SK-N-SH treated with all-trans-retinoic acid at 6 μM for 48 hours (cell line): ENCODE data around the gene RUSC1.

Experiments used
- ATAC-seq: fragments of 200-7000 bp; cut with Tn5 transposase; 3 replicates; pipeline ENCODE4 v1.9.1; 2020; ENCODE audit warnings: mild to moderate bottlenecking, moderate library complexity
- BACH2 ChIP-seq: fragments of 250-450 bp; sonication (Bioruptor Pico); IDR thresholded peaks from 2 replicates; pipeline ENCODE4 v1.9.0; 2021; ENCODE audit warnings: mild to moderate bottlenecking, borderline replicate concordance
- CSDC2 ChIP-seq: fragments of 250-450 bp; sonication (Bioruptor Pico); IDR thresholded peaks from 2 replicates; pipeline ENCODE4 v1.5.0; 2020; ENCODE audit warnings: mild to moderate bottlenecking, moderate library complexity
- GLIS3 ChIP-seq: fragments of 250-450 bp; sonication (Bioruptor Pico); IDR thresholded peaks from 2 replicates; pipeline ENCODE4 v1.5.0; 2020; ENCODE audit warnings: mild to moderate bottlenecking, moderate library complexity
- ISL1 ChIP-seq: fragments of 250-450 bp; sonication (Bioruptor Pico); IDR thresholded peaks from 2 replicates; pipeline ENCODE4 v2.1.2; 2022; ENCODE audit warnings: mild to moderate bottlenecking, moderate library complexity
- OSR1 ChIP-seq: fragments of 250-450 bp; sonication (Bioruptor Pico); IDR thresholded peaks from 2 replicates; pipeline ENCODE4 v1.8.0; 2022; ENCODE audit warnings: moderate library complexity, mild to moderate bottlenecking, inconsistent platforms
- PPARA ChIP-seq: fragments of 250-450 bp; sonication (Bioruptor Pico); IDR thresholded peaks from 2 replicates; pipeline ENCODE4 v1.5.0; 2020; ENCODE audit warnings: mild to moderate bottlenecking, borderline replicate concordance
- RARB ChIP-seq: fragments of 250-450 bp; sonication (Bioruptor Pico); IDR thresholded peaks from 2 replicates; pipeline ENCODE4 v1.8.0; 2021; ENCODE audit warnings: mild to moderate bottlenecking, moderate library complexity
- SNAI2 ChIP-seq: fragments of 250-450 bp; sonication (Bioruptor Pico); IDR thresholded peaks from 2 replicates; pipeline ENCODE4 v1.5.0; 2020; ENCODE audit warnings: mild to moderate bottlenecking, moderate library complexity
- TCF4 ChIP-seq: fragments of 250-450 bp; sonication (Bioruptor Pico); IDR thresholded peaks from 2 replicates; pipeline ENCODE4 v1.8.0; 2021; ENCODE audit warnings: mild to moderate bottlenecking, moderate library complexity, borderline replicate concordance
- TOX ChIP-seq: fragments of 250-450 bp; sonication (Bioruptor Pico); IDR thresholded peaks from 2 replicates; pipeline ENCODE4 v1.8.0; 2021; ENCODE audit warnings: mild to moderate bottlenecking, moderate library complexity, borderline replicate concordance
- ZC3H10 ChIP-seq: fragments of 250-450 bp; sonication (Bioruptor Pico); IDR thresholded peaks from 2 replicates; pipeline ENCODE4 v1.5.1; 2021; ENCODE audit warnings: mild to moderate bottlenecking, moderate library complexity
- ZFP3 ChIP-seq: fragments of 250-450 bp; sonication (Bioruptor Pico); IDR thresholded peaks from 2 replicates; pipeline ENCODE4 v1.5.0; 2020; ENCODE audit warnings: mild to moderate bottlenecking, moderate library complexity
- ZFP30 ChIP-seq: fragments of 450-650 bp; formaldehyde crosslinking; IDR thresholded peaks from 2 replicates; pipeline ENCODE4 v1.5.0; 2022; ENCODE audit warnings: mild to moderate bottlenecking, moderate library complexity
- ZNF565 ChIP-seq: fragments of 450-650 bp; formaldehyde crosslinking; conservative IDR thresholded peaks from 2 replicates; pipeline ENCODE4 v1.5.0; 2020; ENCODE audit warnings: low read depth, mild to moderate bottlenecking, moderate library complexity
- ZNF8 ChIP-seq: fragments of 450-650 bp; formaldehyde crosslinking; IDR thresholded peaks from 2 replicates; pipeline ENCODE4 v1.5.0; 2020; ENCODE audit warnings: mild to moderate bottlenecking, moderate library complexity
- TF ChIP-seq, protein P1 (sequence below): fragments of 250-450 bp; sonication (Bioruptor Pico); IDR thresholded peaks from 2 replicates; pipeline ENCODE4 v1.5.0; 2020; ENCODE audit warnings: mild to moderate bottlenecking, moderate library complexity
- TF ChIP-seq, protein P2 (sequence below): fragments of 250-450 bp; sonication (Bioruptor Pico); IDR thresholded peaks from 2 replicates; pipeline ENCODE4 v1.5.1; 2021; ENCODE audit warnings: mild to moderate bottlenecking, moderate library complexity
- TF ChIP-seq, protein P3 (sequence below): fragments of 250-450 bp; sonication (Bioruptor Pico); IDR thresholded peaks from 2 replicates; pipeline ENCODE4 v1.8.0; 2020; ENCODE audit warnings: mild to moderate bottlenecking, moderate library complexity, borderline replicate concordance
- TF ChIP-seq, protein P4 (sequence below): fragments of 250-450 bp; sonication (Bioruptor Pico); IDR thresholded peaks from 2 replicates; pipeline ENCODE4 v1.5.1; 2020; ENCODE audit warnings: low read depth, mild to moderate bottlenecking, moderate library complexity
- TF ChIP-seq, protein P5 (sequence below): fragments of 250-450 bp; sonication (Bioruptor Pico); IDR thresholded peaks from 2 replicates; pipeline ENCODE4 v1.8.0; 2021; ENCODE audit warnings: low read depth, mild to moderate bottlenecking, moderate library complexity, borderline replicate concordance

Gene RUSC1

DNA sequence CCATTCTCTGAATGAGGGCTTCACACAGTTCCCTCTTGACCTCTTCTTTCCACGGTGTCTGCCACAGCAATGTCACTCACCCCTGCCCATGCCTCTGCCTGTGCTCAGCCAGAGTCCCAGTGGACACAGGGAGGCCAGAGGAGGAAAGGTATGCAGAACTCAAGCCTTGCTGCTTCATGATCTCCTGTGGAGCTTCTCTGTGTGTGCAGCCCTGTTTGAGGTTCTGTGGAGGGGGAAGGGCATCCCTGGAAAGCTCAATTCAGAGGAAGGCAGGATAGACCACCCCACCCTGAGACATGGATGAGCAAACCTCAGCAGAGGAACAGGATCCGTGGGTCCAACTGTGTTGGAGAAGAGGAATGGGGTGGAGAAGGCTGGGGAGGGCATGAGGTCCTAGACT is 41.4 kb upstream of the RUSC1 start:
- no peak for ATAC-seq
- TF ChIP-seq ZFP30 (CRISPR knock-in tag) (no peak), RARB (CRISPR knock-in tag) (no peak), CSDC2 (no peak), ZNF565 (CRISPR knock-in tag) (no peak)
- TF ChIP-seq, protein P1, sequence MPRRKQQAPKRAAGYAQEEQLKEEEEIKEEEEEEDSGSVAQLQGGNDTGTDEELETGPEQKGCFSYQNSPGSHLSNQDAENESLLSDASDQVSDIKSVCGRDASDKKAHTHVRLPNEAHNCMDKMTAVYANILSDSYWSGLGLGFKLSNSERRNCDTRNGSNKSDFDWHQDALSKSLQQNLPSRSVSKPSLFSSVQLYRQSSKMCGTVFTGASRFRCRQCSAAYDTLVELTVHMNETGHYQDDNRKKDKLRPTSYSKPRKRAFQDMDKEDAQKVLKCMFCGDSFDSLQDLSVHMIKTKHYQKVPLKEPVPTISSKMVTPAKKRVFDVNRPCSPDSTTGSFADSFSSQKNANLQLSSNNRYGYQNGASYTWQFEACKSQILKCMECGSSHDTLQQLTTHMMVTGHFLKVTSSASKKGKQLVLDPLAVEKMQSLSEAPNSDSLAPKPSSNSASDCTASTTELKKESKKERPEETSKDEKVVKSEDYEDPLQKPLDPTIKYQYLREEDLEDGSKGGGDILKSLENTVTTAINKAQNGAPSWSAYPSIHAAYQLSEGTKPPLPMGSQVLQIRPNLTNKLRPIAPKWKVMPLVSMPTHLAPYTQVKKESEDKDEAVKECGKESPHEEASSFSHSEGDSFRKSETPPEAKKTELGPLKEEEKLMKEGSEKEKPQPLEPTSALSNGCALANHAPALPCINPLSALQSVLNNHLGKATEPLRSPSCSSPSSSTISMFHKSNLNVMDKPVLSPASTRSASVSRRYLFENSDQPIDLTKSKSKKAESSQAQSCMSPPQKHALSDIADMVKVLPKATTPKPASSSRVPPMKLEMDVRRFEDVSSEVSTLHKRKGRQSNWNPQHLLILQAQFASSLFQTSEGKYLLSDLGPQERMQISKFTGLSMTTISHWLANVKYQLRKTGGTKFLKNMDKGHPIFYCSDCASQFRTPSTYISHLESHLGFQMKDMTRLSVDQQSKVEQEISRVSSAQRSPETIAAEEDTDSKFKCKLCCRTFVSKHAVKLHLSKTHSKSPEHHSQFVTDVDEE (CRISPR knock-in tag), result no peak

DNA sequence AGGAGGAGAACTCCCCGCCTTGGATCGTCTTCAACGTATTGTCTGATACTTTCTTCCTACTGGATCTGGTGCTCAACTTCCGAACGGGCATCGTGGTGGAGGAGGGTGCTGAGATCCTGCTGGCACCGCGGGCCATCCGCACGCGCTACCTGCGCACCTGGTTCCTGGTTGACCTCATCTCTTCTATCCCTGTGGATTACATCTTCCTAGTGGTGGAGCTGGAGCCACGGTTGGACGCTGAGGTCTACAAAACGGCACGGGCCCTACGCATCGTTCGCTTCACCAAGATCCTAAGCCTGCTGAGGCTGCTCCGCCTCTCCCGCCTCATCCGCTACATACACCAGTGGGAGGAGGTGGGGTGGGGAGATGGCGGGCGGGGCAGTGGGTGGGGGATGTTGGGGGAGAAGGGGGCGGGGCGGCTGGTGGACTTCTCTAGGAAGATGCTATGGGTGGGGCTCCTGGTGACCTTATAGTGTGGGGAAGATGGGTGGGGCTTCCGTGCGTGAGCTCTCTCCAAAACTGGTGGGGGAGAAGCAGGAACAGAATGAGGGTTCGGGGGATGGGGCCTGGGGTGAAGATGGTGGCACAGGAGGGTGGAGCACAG is 38.1 kb upstream of the RUSC1 start:
- TF ChIP-seq BACH2 (CRISPR knock-in tag), result no peak
- no peak for TF ChIP-seq SNAI2 (CRISPR knock-in tag)
- TF ChIP-seq, protein P2, sequence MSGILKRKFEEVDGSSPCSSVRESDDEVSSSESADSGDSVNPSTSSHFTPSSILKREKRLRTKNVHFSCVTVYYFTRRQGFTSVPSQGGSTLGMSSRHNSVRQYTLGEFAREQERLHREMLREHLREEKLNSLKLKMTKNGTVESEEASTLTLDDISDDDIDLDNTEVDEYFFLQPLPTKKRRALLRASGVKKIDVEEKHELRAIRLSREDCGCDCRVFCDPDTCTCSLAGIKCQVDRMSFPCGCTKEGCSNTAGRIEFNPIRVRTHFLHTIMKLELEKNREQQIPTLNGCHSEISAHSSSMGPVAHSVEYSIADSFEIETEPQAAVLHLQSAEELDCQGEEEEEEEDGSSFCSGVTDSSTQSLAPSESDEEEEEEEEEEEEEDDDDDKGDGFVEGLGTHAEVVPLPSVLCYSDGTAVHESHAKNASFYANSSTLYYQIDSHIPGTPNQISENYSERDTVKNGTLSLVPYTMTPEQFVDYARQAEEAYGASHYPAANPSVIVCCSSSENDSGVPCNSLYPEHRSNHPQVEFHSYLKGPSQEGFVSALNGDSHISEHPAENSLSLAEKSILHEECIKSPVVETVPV (CRISPR knock-in tag), result no peak
- TF ChIP-seq ISL1 (CRISPR knock-in tag), result no peak
- TF ChIP-seq, protein P3, sequence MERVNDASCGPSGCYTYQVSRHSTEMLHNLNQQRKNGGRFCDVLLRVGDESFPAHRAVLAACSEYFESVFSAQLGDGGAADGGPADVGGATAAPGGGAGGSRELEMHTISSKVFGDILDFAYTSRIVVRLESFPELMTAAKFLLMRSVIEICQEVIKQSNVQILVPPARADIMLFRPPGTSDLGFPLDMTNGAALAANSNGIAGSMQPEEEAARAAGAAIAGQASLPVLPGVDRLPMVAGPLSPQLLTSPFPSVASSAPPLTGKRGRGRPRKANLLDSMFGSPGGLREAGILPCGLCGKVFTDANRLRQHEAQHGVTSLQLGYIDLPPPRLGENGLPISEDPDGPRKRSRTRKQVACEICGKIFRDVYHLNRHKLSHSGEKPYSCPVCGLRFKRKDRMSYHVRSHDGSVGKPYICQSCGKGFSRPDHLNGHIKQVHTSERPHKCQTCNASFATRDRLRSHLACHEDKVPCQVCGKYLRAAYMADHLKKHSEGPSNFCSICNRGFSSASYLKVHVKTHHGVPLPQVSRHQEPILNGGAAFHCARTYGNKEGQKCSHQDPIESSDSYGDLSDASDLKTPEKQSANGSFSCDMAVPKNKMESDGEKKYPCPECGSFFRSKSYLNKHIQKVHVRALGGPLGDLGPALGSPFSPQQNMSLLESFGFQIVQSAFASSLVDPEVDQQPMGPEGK, result no peak
- TF ChIP-seq, protein P4, sequence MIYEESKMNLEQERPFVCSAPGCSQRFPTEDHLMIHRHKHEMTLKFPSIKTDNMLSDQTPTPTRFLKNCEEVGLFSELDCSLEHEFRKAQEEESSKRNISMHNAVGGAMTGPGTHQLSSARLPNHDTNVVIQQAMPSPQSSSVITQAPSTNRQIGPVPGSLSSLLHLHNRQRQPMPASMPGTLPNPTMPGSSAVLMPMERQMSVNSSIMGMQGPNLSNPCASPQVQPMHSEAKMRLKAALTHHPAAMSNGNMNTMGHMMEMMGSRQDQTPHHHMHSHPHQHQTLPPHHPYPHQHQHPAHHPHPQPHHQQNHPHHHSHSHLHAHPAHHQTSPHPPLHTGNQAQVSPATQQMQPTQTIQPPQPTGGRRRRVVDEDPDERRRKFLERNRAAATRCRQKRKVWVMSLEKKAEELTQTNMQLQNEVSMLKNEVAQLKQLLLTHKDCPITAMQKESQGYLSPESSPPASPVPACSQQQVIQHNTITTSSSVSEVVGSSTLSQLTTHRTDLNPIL, result no peak
- TF ChIP-seq TOX (CRISPR knock-in tag), result no peak
- TF ChIP-seq ZNF8, result no peak
- TF ChIP-seq RARB (CRISPR knock-in tag), result no peak
- TF ChIP-seq, protein P5, sequence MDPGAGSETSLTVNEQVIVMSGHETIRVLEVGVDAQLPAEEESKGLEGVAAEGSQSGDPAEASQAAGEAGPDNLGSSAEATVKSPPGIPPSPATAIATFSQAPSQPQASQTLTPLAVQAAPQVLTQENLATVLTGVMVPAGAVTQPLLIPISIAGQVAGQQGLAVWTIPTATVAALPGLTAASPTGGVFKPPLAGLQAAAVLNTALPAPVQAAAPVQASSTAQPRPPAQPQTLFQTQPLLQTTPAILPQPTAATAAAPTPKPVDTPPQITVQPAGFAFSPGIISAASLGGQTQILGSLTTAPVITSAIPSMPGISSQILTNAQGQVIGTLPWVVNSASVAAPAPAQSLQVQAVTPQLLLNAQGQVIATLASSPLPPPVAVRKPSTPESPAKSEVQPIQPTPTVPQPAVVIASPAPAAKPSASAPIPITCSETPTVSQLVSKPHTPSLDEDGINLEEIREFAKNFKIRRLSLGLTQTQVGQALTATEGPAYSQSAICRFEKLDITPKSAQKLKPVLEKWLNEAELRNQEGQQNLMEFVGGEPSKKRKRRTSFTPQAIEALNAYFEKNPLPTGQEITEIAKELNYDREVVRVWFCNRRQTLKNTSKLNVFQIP (CRISPR knock-in tag), result no peak
- no peak for TF ChIP-seq OSR1 (CRISPR knock-in tag)
- no peak for TF ChIP-seq CSDC2
- TF ChIP-seq ZFP3 (CRISPR knock-in tag), result no peak
- no peak for TF ChIP-seq PPARA (CRISPR knock-in tag)
- no peak for TF ChIP-seq ZFP30 (CRISPR knock-in tag)
- TF ChIP-seq GLIS3 (CRISPR knock-in tag), result no peak
- TF ChIP-seq ZC3H10 (CRISPR knock-in tag), result no peak
- TF ChIP-seq, protein P1 (CRISPR knock-in tag), result no peak
- TF ChIP-seq TCF4 (CRISPR knock-in tag), result no peak
- no peak for ATAC-seq
